H9 (cell line): ENCODE measurements around the gene DLK1. TPM values are rescaled to one million over a fixed set of nuclear protein-coding genes. Genes with fewer than 3 reads are reported as not detected.

Experiments used
- DNase-seq: peaks from one replicate; pipeline ENCODE4 v3.0.0-alpha.2; 2017
- H2AFZ ChIP-seq: one replicate; pipeline ENCODE4 v1.6.1; 2013; ENCODE audit warnings: mild to moderate bottlenecking, low read length, control low read depth, moderate library complexity
- H2AK5ac ChIP-seq: 2 replicates; pipeline ENCODE4 v1.6.1; 2013; ENCODE audit warnings: low read length, control low read depth, mixed read lengths; ENCODE audit not compliant: insufficient read length
- H2BK120ac ChIP-seq: one replicate; pipeline ENCODE4 v1.6.1; 2013; ENCODE audit warnings: low read depth, mild to moderate bottlenecking, low read length, control low read depth, inconsistent platforms; ENCODE audit not compliant: poor library complexity, severe bottlenecking
- H2BK12ac ChIP-seq: 2 replicates; pipeline ENCODE4 v1.6.1; 2013; ENCODE audit warnings: low read length, control low read depth, mixed read lengths, low read depth; ENCODE audit not compliant: insufficient read length
- H2BK15ac ChIP-seq: 2 replicates; pipeline ENCODE4 v1.6.1; 2013; ENCODE audit warnings: low read depth, low read length, control low read depth
- H2BK20ac ChIP-seq: one replicate; pipeline ENCODE4 v1.6.1; 2013; ENCODE audit warnings: low read depth, mild to moderate bottlenecking, low read length, control low read depth, inconsistent platforms; ENCODE audit not compliant: poor library complexity, severe bottlenecking
- H2BK5ac ChIP-seq: 2 replicates; pipeline ENCODE4 v1.6.1; 2013; ENCODE audit warnings: low read length, control low read depth, mixed read lengths; ENCODE audit not compliant: insufficient read length
- H3K14ac ChIP-seq: 2 replicates; pipeline ENCODE4 v1.6.1; 2013; ENCODE audit warnings: low read length, control low read depth; ENCODE audit not compliant: insufficient read depth
- H3K18ac ChIP-seq: 2 replicates; pipeline ENCODE4 v1.6.1; 2013; ENCODE audit warnings: low read depth, mild to moderate bottlenecking, mixed read lengths, low read length, control low read depth; ENCODE audit not compliant: insufficient read length
- H3K23ac ChIP-seq: 2 replicates; pipeline ENCODE4 v1.6.1; 2013; ENCODE audit warnings: low read length, control low read depth, mixed read lengths, low read depth; ENCODE audit not compliant: insufficient read length
- H3K23me2 ChIP-seq: 2 replicates; pipeline ENCODE4 v1.6.1; 2013; ENCODE audit warnings: low read depth, mild to moderate bottlenecking, mixed read lengths, low read length, control low read depth; ENCODE audit not compliant: insufficient read length, poor library complexity, severe bottlenecking
- H3K27ac ChIP-seq: 2 replicates; pipeline ENCODE4 v1.5.1; 2013; ENCODE audit warnings: low read length, control low read depth, mixed read lengths, low read depth; ENCODE audit not compliant: insufficient read length
- H3K27me3 ChIP-seq: 2 replicates; pipeline ENCODE4 v1.6.1; 2013; ENCODE audit warnings: low read length, control low read depth, inconsistent platforms; ENCODE audit not compliant: insufficient read depth
- H3K4ac ChIP-seq: 2 replicates; pipeline ENCODE4 v1.6.1; 2013; ENCODE audit warnings: low read depth, mild to moderate bottlenecking, control low read depth, inconsistent platforms, low read length, moderate library complexity
- H3K4me1 ChIP-seq: 2 replicates; pipeline ENCODE4 v1.6.1; 2013; ENCODE audit warnings: low read length, control low read depth, inconsistent platforms; ENCODE audit not compliant: insufficient read depth
- H3K4me2 ChIP-seq: 2 replicates; pipeline ENCODE4 v1.6.1; 2013; ENCODE audit warnings: low read length, control low read depth, mixed read lengths; ENCODE audit not compliant: insufficient read length, insufficient read depth
- H3K56ac ChIP-seq: 2 replicates; pipeline ENCODE4 v1.6.1; 2013; ENCODE audit warnings: low read depth, mild to moderate bottlenecking, mixed read lengths, low read length, control low read depth; ENCODE audit not compliant: insufficient read length
- H3K79me1 ChIP-seq: 2 replicates; pipeline ENCODE4 v1.6.1; 2013; ENCODE audit warnings: low read depth, mild to moderate bottlenecking, moderate library complexity, low read length, control low read depth, inconsistent platforms; ENCODE audit not compliant: insufficient read depth, poor library complexity, severe bottlenecking
- H3K79me2 ChIP-seq: 2 replicates; pipeline ENCODE4 v1.6.1; 2013; ENCODE audit warnings: low read length, control low read depth, inconsistent platforms; ENCODE audit not compliant: insufficient read depth
- H3K9ac ChIP-seq: 2 replicates; pipeline ENCODE4 v1.6.1; 2013; ENCODE audit warnings: low read length, control low read depth, mixed read lengths; ENCODE audit not compliant: insufficient read length; ENCODE audit errors: extremely low read depth
- H3K9me3 ChIP-seq: one replicate; pipeline ENCODE4 v1.6.1; 2013; ENCODE audit warnings: low read depth, low read length, inconsistent platforms; ENCODE audit not compliant: control insufficient read depth
- H3T11ph ChIP-seq: one replicate; pipeline ENCODE4 v1.6.1; 2013; ENCODE audit warnings: mild to moderate bottlenecking, low read length, control low read depth, inconsistent platforms
- H4K20me1 ChIP-seq: one replicate; pipeline ENCODE4 v1.6.1; 2013; ENCODE audit not compliant: control insufficient read depth, insufficient read length, insufficient read depth
- H4K5ac ChIP-seq: 2 replicates; pipeline ENCODE4 v1.6.1; 2013; ENCODE audit warnings: low read depth, mild to moderate bottlenecking, mixed read lengths, low read length, control low read depth; ENCODE audit not compliant: insufficient read length
- H4K8ac ChIP-seq: replicated peaks from 2 replicates; pipeline ENCODE4 v1.6.1; 2013; ENCODE audit warnings: low read length, control low read depth, mixed read lengths, low read depth; ENCODE audit not compliant: insufficient read length
- H4K91ac ChIP-seq: 2 replicates; pipeline ENCODE4 v1.6.1; 2013; ENCODE audit warnings: low read depth, mild to moderate bottlenecking, moderate library complexity, mixed read lengths, low read length, control low read depth; ENCODE audit not compliant: insufficient read length
- H3K27ac Mint-ChIP-seq, 3 experiments: 2 replicates in 2 of 3; 3 replicates in 1 of 3; pipeline ENCODE4 v1.8.0; 2020 to 2021; ENCODE audit warnings: mixed read lengths in 3 of 3, mild to moderate bottlenecking in 1 of 3, moderate library complexity in 1 of 3
- H3K27me3 Mint-ChIP-seq: 2 replicates; pipeline ENCODE4 v1.8.0; 2021; ENCODE audit warnings: low read depth, mild to moderate bottlenecking, moderate library complexity, mixed read lengths
- H3K36me3 Mint-ChIP-seq, 3 experiments: 2 replicates in 2 of 3; 3 replicates in 1 of 3; pipeline ENCODE4 v1.8.0; 2020 to 2021; ENCODE audit warnings: low read depth in 3 of 3, mixed read lengths in 3 of 3; ENCODE audit not compliant: insufficient read depth in 1 of 3
- H3K4me1 Mint-ChIP-seq, 2 experiments: 2 replicates each; pipeline ENCODE4 v1.8.0; 2020; ENCODE audit warnings: mixed read lengths in 2 of 2
- H3K4me3 Mint-ChIP-seq, 2 experiments: 2 replicates in 1 of 2; 3 replicates in 1 of 2; pipeline ENCODE4 v1.8.0; 2020 to 2021; ENCODE audit warnings: mild to moderate bottlenecking in 2 of 2, mixed read lengths in 2 of 2, moderate library complexity in 1 of 2
- H3K9me3 Mint-ChIP-seq, 2 experiments: 2 replicates in 1 of 2; 3 replicates in 1 of 2; pipeline ENCODE4 v1.8.0; 2020; ENCODE audit warnings: mild to moderate bottlenecking in 2 of 2, mixed read lengths in 2 of 2, moderate library complexity in 1 of 2
- WGBS: extraction: QIAGEN DNeasy Blood & Tissue Kit; methylation state at CpG from one replicate; pipeline ENCODE4 v1.1.7; 2013; ENCODE audit warnings: missing lambda C conversion rate, low lambda C conversion rate, mixed read lengths; ENCODE audit not compliant: insufficient read length; ENCODE audit errors: extremely low coverage; 5-methylcytosine and 5-hydroxymethylcytosine counted together
- total RNA-seq: library from RNA; stranded (reverse); gene quantifications from 2 replicates; pipeline ENCODE4 v1.2.1, GENCODE V29; 2021
- TF ChIP-seq, protein P1 (sequence below): fragments of 200-600 bp; sonication (generic); conservative IDR thresholded peaks from 3 replicates; pipeline ENCODE4 v1.8.0; 2021; ENCODE audit warnings: antibody characterized with exemption, mild to moderate bottlenecking

Gene DLK1
- total RNA-seq, 1 experiment from 2014 or later, result 2.8 TPM

DNA sequence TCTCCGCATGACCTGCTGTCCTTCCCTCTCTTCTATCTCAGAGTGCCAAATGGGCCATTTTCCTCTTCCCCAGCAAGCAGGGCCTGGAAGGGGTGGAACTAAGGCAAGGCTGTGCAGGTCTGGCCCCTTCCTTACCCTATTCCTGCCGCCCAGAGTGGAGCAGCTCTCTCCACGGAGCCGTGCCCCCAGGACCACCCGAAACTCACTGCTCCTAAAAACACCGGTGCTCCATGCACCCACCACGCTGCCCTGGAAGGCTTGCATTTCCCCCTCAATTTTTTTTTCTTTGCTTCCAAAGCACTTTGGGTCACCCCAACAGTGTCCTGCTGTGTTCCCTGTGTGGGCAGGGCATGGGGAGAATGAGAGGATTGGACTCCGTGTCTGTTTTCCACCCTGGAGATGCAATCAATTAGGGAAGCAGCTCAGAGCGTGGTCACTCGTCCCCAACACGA is 50.7 kb downstream of the DLK1 start:
- H3K23me2 ChIP-seq, result no peaks in the 10 kb centered on the region
- H3K27me3 ChIP-seq, result no peaks in the 10 kb centered on the region
- H4K8ac ChIP-seq, result no peak overlapping the region
- no peak overlapping the region for H2BK20ac ChIP-seq
- H2AK5ac ChIP-seq, result no peak overlapping the region
- Mint-ChIP-seq H3K4me3 (no peak overlapping the region), H3K27ac (no peak overlapping the region), H3K36me3 (no peaks in the 10 kb centered on the region), H3K4me1 (no peaks in the 10 kb centered on the region), H3K27me3 (peaks cover 13% of the 10 kb centered on the region), H3K9me3 (no peaks in the 10 kb centered on the region)
- H2AFZ ChIP-seq, result no peak overlapping the region
- no peak overlapping the region for H2BK120ac ChIP-seq
- no peak for DNase-seq
- no peak overlapping the region for H2BK5ac ChIP-seq
- H3K27ac ChIP-seq, result no peak overlapping the region
- no CpG with 5 or more reads among the region's 11 CpGs for WGBS
- no peaks in the 10 kb centered on the region for H3K79me2 ChIP-seq
- no peaks in the 10 kb centered on the region for H4K20me1 ChIP-seq
- H3K4me2 ChIP-seq, result no peak overlapping the region
- H2BK12ac ChIP-seq, result no peak overlapping the region
- H3K56ac ChIP-seq, result no peak overlapping the region
- H3K14ac ChIP-seq, result no peak overlapping the region; the same call in 1 of the 2 replicates
- no peak overlapping the region for H4K91ac ChIP-seq
- H2BK15ac ChIP-seq, result no peak overlapping the region
- no peak overlapping the region for H3T11ph ChIP-seq
- no peak overlapping the region for H3K23ac ChIP-seq
- H3K79me1 ChIP-seq, result no peaks in the 10 kb centered on the region
- no peaks in the 10 kb centered on the region for H3K9me3 ChIP-seq
- H4K5ac ChIP-seq, result no peak overlapping the region
- no peak overlapping the region for H3K18ac ChIP-seq
- no peaks in the 10 kb centered on the region for H3K4me1 ChIP-seq
- no peak overlapping the region for H3K9ac ChIP-seq
- no peak overlapping the region for H3K4ac ChIP-seq
- TF ChIP-seq, protein P1, sequence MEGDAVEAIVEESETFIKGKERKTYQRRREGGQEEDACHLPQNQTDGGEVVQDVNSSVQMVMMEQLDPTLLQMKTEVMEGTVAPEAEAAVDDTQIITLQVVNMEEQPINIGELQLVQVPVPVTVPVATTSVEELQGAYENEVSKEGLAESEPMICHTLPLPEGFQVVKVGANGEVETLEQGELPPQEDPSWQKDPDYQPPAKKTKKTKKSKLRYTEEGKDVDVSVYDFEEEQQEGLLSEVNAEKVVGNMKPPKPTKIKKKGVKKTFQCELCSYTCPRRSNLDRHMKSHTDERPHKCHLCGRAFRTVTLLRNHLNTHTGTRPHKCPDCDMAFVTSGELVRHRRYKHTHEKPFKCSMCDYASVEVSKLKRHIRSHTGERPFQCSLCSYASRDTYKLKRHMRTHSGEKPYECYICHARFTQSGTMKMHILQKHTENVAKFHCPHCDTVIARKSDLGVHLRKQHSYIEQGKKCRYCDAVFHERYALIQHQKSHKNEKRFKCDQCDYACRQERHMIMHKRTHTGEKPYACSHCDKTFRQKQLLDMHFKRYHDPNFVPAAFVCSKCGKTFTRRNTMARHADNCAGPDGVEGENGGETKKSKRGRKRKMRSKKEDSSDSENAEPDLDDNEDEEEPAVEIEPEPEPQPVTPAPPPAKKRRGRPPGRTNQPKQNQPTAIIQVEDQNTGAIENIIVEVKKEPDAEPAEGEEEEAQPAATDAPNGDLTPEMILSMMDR, result no peak
